Bronchial epithelial cell (primary cell): ENCODE measurements around the gene NPDC1. TPM values are rescaled to one million over a fixed set of nuclear protein-coding genes. Genes with fewer than 3 reads are reported as not detected.

Experiments
- DNase-seq: peaks from one replicate; pipeline ENCODE4 v3.0.0-alpha.2; 2010; ENCODE audit warnings: low read depth
- FAIRE-seq: peaks from 2 replicates; lab custom pipeline; 2011; peaks lifted over from hg19 to GRCh38; lab: Jason Lieb, UNC
- H3K27me3 ChIP-seq: 2 replicates; pipeline ENCODE4 v1.5.1; 2011; ENCODE audit warnings: low read length; ENCODE audit not compliant: control insufficient read depth, insufficient read depth
- H3K36me3 ChIP-seq: 2 replicates; pipeline ENCODE4 v1.5.1; 2011; ENCODE audit warnings: low read length; ENCODE audit not compliant: control insufficient read depth, insufficient read depth
- H3K4me3 ChIP-seq: 2 replicates; pipeline ENCODE4 v1.5.1; 2011; ENCODE audit warnings: mild to moderate bottlenecking, low read depth, low read length, control low read depth
- CTCF ChIP-seq: IDR thresholded peaks from 2 replicates; pipeline ENCODE4 v1.5.1; 2011; ENCODE audit warnings: mild to moderate bottlenecking, moderate library complexity, low read length, control low read depth, inconsistent platforms; ENCODE audit not compliant: insufficient read depth, severe bottlenecking
- total RNA-seq: library from RNA; depleted of rRNA; stranded (reverse); fragments of >200 nt; gene quantifications from 2 replicates; pipeline ENCODE4 v1.2.1, GENCODE V29; 2014

Gene NPDC1
- total RNA-seq, 1 donor from 2014 or later: 5.5 TPM

DNA sequence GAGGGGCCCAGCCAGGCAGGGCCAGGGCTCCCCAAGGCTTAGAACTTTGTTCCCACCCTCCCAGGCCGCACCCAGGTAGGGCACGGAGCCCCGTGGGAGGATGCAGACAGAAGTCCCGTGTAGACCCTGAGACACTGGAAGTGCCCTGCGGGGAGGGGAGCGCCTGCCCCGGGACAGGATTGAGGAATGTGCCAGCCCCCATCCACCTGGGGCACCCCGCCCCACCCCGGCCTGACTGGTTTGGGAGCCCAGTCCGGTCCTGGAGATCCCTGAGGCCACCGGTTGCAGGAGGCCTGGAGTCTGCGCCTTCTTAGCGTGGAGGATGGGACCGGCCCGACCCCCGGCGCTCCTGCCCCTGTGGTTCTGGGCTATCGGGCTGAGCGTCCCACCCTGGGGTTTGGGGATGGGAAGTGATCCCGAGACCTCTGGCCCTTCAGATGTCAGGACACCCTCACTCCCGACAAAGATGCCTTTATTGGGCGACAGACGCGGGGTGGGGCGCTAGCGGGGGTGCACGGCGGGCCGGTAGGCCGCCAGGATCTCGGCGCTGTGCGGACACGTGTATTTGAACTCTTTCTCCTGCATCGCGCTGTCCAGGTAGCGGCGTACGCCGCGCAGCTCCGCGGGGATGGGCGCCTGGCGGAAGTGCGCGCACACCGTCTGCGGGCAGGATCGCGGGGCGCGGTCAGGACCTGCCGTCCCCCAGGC, 51.6 kb downstream of the NPDC1 start:
- H3K4me3 ChIP-seq: no peak overlapping the region
- no peak for DNase-seq
- peaks cover 2% of the 10 kb centered on the region for H3K36me3 ChIP-seq
- TF ChIP-seq CTCF: no peak
- FAIRE-seq: no peak
- no peaks in the 10 kb centered on the region for H3K27me3 ChIP-seq

- peaks cover 2% of the 10 kb centered on the region for H3K36me3 ChIP-seq
- TF ChIP-seq CTCF: no peak
- no peaks in the 10 kb centered on the region for H3K27me3 ChIP-seq
- DNase-seq (no peak), FAIRE-seq (no peak)
- H3K4me3 ChIP-seq: peak overlapping the region; percentile 62
These were observed 53.1 kb downstream of the NPDC1 start for GRCh38 chr9:136992819-136993369.

DNA sequence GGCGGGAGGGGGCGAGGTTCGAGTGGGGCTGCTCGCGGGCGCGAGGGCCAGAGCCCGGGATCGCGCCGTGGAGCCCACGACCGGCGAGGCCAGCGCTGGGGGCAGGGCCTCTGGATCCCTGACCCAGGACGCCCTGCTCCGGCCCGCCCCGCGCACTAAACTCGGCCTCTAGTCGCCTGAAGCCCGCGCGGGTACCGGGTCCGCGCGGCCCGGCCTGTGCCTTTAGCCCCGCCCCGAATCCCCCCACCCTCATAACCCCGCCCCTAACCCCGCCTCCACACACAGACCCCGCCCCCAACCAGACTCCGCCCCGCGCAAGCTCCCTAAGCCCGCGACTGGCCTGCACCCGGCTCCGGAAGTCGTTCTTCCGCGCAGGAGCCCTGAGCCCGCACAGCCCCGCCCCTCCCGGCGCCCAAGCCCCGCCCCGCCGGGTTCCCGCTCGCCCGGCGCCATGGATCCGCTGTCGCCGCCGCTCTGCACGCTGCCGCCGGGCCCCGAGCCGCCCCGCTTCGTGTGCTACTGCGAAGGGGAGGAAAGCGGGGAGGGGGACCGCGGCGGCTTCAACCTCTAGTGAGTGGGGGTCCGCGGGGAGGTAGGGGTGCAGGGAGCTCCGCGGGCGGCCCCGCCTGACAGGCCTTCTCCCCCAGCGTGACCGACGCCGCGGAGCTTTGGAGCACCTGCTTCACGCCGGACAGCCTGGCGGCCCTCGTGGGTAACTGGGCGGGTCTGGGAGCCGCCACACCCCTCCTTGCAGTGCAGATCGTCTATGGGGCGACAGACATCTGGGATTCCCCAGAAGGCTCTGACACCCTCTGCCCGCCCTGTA, 53.8 kb downstream of the NPDC1 start, which contains the start of gene PAXX:
PAXX (plus strand) TSS at position 430 of the 826 bp plus-strand sequence; CDS start at position 452, 22 bp downstream.
- H3K4me3 ChIP-seq: peak within 1 kb of the TSS; percentile 62
- TF ChIP-seq CTCF: no peak
- FAIRE-seq (no peak), DNase-seq (peak; percentile 66)
- peaks cover 2% of the 10 kb centered on the region for H3K36me3 ChIP-seq
- H3K27me3 ChIP-seq: no peaks in the 10 kb centered on the region

- DNase-seq (no peak), FAIRE-seq (no peak)
- H3K27me3 ChIP-seq: no peaks in the 10 kb centered on the region
- H3K4me3 ChIP-seq: no peak overlapping the region
- H3K36me3 ChIP-seq: peaks cover 2% of the 10 kb centered on the region
- TF ChIP-seq CTCF: no peak
These were observed 55.6 kb downstream of the NPDC1 start for GRCh38 chr9:136990242-136990911.

Other genes with a start within 250 kb of the NPDC1 start
- gene CCDC183, start 249.8 kb downstream of the NPDC1 start, total RNA-seq: under 0.01 and 0.38 TPM in 2 replicates
- 79.5 and 88.5 TPM in 2 replicates for gene RABL6, start 238.2 kb downstream of the NPDC1 start, total RNA-seq
- 1.1 and 1.8 TPM in 2 replicates for gene AJM1, start 203.7 kb downstream of the NPDC1 start, total RNA-seq
- gene PHPT1, start 196.8 kb downstream of the NPDC1 start, total RNA-seq: 57.9 and 124 TPM in 2 replicates
- gene MAMDC4, start 193.8 kb downstream of the NPDC1 start, total RNA-seq: 1.1 and 1.5 TPM in 2 replicates
- gene EDF1, start 179.9 kb downstream of the NPDC1 start, total RNA-seq: 486 and 497 TPM in 2 replicates
- 5.3 and 10.1 TPM in 2 replicates for gene TRAF2, start 159.7 kb downstream of the NPDC1 start, total RNA-seq
- 162 TPM in 2 replicates for gene FBXW5, start 101.4 kb downstream of the NPDC1 start, total RNA-seq
- 0.51 and 0.79 TPM in 2 replicates for gene C8G, start 100.9 kb downstream of the NPDC1 start, total RNA-seq
- gene LCN12, start 93.9 kb downstream of the NPDC1 start, total RNA-seq: 0.13 TPM in 1 of 2 replicates, not detected in the other
- gene PTGDS, start 68.7 kb downstream of the NPDC1 start, total RNA-seq: 0.26 TPM in 2 replicates
- not detected in 2 replicates for gene LCNL1, start 63.2 kb downstream of the NPDC1 start, total RNA-seq
- gene PAXX, start 53.8 kb downstream of the NPDC1 start, total RNA-seq: 10.0 and 11.5 TPM in 2 replicates
- 2.1 and 28.8 TPM in 2 replicates for gene CLIC3, start 49.6 kb downstream of the NPDC1 start, total RNA-seq
- gene ABCA2, start 17.9 kb downstream of the NPDC1 start, total RNA-seq: 5.5 and 9.9 TPM in 2 replicates
- gene FUT7, start 14.1 kb downstream of the NPDC1 start, total RNA-seq: not detected in 2 replicates
- gene ENTPD2, start 7.9 kb upstream of the NPDC1 start, total RNA-seq: 0.79 and 1.2 TPM in 2 replicates
- 0.26 and 1.2 TPM in 2 replicates for gene SAPCD2, start 24.4 kb upstream of the NPDC1 start, total RNA-seq
- gene UAP1L1, start 31.3 kb upstream of the NPDC1 start, total RNA-seq: 2.0 and 3.2 TPM in 2 replicates
- gene MAN1B1, start 40.8 kb upstream of the NPDC1 start, total RNA-seq: 58.2 and 65.3 TPM in 2 replicates
- gene DPP7, start 68.6 kb upstream of the NPDC1 start, total RNA-seq: 45.1 and 66.6 TPM in 2 replicates
- 0.26 and 0.53 TPM in 2 replicates for gene GRIN1, start 93.0 kb upstream of the NPDC1 start, total RNA-seq
- 0.26 and 2.0 TPM in 2 replicates for gene LRRC26, start 123.9 kb upstream of the NPDC1 start, total RNA-seq
- not detected in 2 replicates for gene TMEM210, start 125.9 kb upstream of the NPDC1 start, total RNA-seq
- 20.5 and 23.2 TPM in 2 replicates for gene ANAPC2, start 142.4 kb upstream of the NPDC1 start, total RNA-seq
- 97.9 and 127 TPM in 2 replicates for gene SSNA1, start 142.5 kb upstream of the NPDC1 start, total RNA-seq
- 3.2 and 4.5 TPM in 2 replicates for gene TPRN, start 154.6 kb upstream of the NPDC1 start, total RNA-seq
- 38.0 and 39.2 TPM in 2 replicates for gene TMEM203, start 159.5 kb upstream of the NPDC1 start, total RNA-seq
- 2.6 and 3.6 TPM in 2 replicates for gene NDOR1, start 159.5 kb upstream of the NPDC1 start, total RNA-seq
- gene RNF208, start 176.1 kb upstream of the NPDC1 start, total RNA-seq: 0.38 TPM in 1 of 2 replicates, not detected in the other
- 3.9 and 23.2 TPM in 2 replicates for gene CYSRT1, start 179.0 kb upstream of the NPDC1 start, total RNA-seq
- gene RNF224, start 181.3 kb upstream of the NPDC1 start, total RNA-seq: under 0.01 and 1.2 TPM in 2 replicates
- gene SLC34A3, start 184.7 kb upstream of the NPDC1 start, total RNA-seq: not detected in 2 replicates
- gene TUBB4B, start 195.1 kb upstream of the NPDC1 start, total RNA-seq: 82.7 and 193 TPM in 2 replicates
- gene STPG3, start 205.1 kb upstream of the NPDC1 start, total RNA-seq: not detected in 2 replicates
- gene NELFB, start 209.2 kb upstream of the NPDC1 start, total RNA-seq: 59.8 and 67.9 TPM in 2 replicates
- 18.7 and 25.0 TPM in 2 replicates for gene TOR4A, start 231.5 kb upstream of the NPDC1 start, total RNA-seq